GM12878 (cell line): ENCODE measurements around the gene NRXN3.

ENCODE experiments used
- CREB1 ChIP-seq: IDR thresholded peaks from 2 replicates; pipeline ENCODE4 v1.6.1; 2012; ENCODE audit warnings: low read depth, mild to moderate bottlenecking, inconsistent platforms
- CTCF ChIP-seq, 3 experiments: IDR thresholded peaks in 2 of 3; conservative IDR thresholded peaks in 1 of 3; 2 replicates each; pipeline ENCODE4 v1.5.1; 2011; ENCODE audit warnings: low read depth in 3 of 3, low read length in 3 of 3, mild to moderate bottlenecking in 3 of 3, control low read depth in 2 of 3, moderate library complexity in 2 of 3, inconsistent platforms in 1 of 3, mixed read lengths in 1 of 3; ENCODE audit not compliant: control insufficient read depth in 2 of 3, insufficient read depth in 1 of 3; ENCODE audit errors: extremely low read depth in 1 of 3
- FOS ChIP-seq: IDR thresholded peaks from 3 replicates; pipeline ENCODE4 v1.6.1; 2011; ENCODE audit warnings: borderline replicate concordance; ENCODE audit not compliant: insufficient read length; ENCODE audit errors: extremely low read depth
- MTA3 ChIP-seq: IDR thresholded peaks from 2 replicates; pipeline ENCODE4 v1.6.1; 2012; ENCODE audit warnings: low read length, inconsistent platforms, borderline replicate concordance
- POLR2A ChIP-seq: IDR thresholded peaks from 2 replicates; pipeline ENCODE4 v1.6.1; 2011; ENCODE audit warnings: low read depth, mild to moderate bottlenecking, low read length
- REST ChIP-seq: IDR thresholded peaks from 2 replicates; pipeline ENCODE4 v1.6.1; 2012; ENCODE audit warnings: mild to moderate bottlenecking, low read depth, low read length
- SMAD5 ChIP-seq: IDR thresholded peaks from 2 replicates; pipeline ENCODE4 v1.6.1; 2016; ENCODE audit warnings: antibody characterized with exemption, low read depth
- YY1 ChIP-seq: IDR thresholded peaks from 2 replicates; pipeline ENCODE4 v1.6.1; 2011; ENCODE audit warnings: low read depth, mild to moderate bottlenecking, low read length
- TF ChIP-seq, protein P1 (sequence below): IDR thresholded peaks from 2 replicates; pipeline ENCODE4 v1.6.1; 2012; ENCODE audit warnings: low read length, inconsistent platforms

GRCh38 chr14:79354336-79354735 is 1184.2 kb downstream of the NRXN3 start:
- TF ChIP-seq CTCF (IDR thresholded peaks at IDR 0.05 in 2 of 3, conservative IDR thresholded peaks at IDR 0.05 in 1 of 3; ENCODE audit: control insufficient read depth in 2 of 3, extremely low read depth in 1 of 3, insufficient read depth in 1 of 3, low read depth in 3 of 3, low read length in 3 of 3) (no peak), FOS (no peak), YY1 (no peak), REST (no peak), MTA3 (no peak), SMAD5 (no peak), POLR2A (no peak), CREB1 (no peak)
- TF ChIP-seq, protein P1, sequence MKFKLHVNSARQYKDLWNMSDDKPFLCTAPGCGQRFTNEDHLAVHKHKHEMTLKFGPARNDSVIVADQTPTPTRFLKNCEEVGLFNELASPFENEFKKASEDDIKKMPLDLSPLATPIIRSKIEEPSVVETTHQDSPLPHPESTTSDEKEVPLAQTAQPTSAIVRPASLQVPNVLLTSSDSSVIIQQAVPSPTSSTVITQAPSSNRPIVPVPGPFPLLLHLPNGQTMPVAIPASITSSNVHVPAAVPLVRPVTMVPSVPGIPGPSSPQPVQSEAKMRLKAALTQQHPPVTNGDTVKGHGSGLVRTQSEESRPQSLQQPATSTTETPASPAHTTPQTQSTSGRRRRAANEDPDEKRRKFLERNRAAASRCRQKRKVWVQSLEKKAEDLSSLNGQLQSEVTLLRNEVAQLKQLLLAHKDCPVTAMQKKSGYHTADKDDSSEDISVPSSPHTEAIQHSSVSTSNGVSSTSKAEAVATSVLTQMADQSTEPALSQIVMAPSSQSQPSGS = no peak
